OCI-LY3 (cell line): ENCODE data around the gene CAP2.
A peak's percentile ranks its signal among the peaks of the same experiment; 100 is the strongest.

Experiments
- EZH2phosphoT487 ChIP-seq: fragments of 200-600 bp; shearing (Covaris generic); IDR thresholded peaks from 2 replicates; pipeline ENCODE4 v1.6.1; 2018; ENCODE audit warnings: antibody characterized with exemption, mixed run types, low read depth
- TF ChIP-seq, protein P1 (sequence below): fragments of 200-600, 300-600 bp; sonication (generic); IDR thresholded peaks from 2 replicates; pipeline ENCODE4 v1.5.1; 2014; ENCODE audit warnings: antibody characterized with exemption, low read length, low read depth

DNA sequence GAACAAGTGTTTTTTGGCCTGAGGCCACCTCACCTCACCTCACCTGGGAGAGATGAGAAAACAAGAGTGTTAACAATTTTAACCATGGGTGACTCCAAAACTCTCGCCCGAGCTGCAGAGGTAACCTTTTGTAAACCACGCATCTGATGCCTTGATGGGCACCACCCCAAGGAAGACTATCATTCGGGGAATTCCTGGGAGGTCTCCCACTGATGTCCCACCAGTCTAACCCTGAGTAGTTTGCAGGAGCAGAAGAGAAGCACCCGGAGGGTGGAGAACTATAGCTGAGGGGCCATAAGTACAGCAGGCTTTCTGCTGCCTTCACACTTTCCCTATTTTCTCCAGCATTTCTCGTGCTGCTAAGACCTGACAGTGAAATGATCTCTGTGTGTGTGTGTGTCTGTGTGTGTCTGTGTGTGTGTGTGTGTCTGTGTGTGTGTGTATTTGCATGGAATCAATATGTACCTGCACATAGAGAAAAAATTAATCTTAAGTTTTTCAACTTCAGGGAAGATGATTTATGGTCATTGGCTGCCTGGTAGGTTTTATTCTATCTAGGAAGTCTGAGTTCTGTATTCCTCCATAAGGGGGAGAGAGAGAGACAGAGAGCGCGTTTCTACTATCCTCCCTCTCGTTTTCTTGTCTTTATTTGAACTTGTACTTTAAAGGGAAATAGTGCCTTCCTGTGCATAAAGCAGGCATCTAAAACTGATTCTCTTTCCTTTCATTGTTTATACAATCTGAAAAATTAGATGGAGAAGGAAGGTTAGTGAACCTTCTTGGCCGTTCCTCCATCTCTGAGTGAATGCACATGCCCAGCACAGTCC lies 75.8 kb downstream of the CAP2 start:
- TF ChIP-seq, protein P1, sequence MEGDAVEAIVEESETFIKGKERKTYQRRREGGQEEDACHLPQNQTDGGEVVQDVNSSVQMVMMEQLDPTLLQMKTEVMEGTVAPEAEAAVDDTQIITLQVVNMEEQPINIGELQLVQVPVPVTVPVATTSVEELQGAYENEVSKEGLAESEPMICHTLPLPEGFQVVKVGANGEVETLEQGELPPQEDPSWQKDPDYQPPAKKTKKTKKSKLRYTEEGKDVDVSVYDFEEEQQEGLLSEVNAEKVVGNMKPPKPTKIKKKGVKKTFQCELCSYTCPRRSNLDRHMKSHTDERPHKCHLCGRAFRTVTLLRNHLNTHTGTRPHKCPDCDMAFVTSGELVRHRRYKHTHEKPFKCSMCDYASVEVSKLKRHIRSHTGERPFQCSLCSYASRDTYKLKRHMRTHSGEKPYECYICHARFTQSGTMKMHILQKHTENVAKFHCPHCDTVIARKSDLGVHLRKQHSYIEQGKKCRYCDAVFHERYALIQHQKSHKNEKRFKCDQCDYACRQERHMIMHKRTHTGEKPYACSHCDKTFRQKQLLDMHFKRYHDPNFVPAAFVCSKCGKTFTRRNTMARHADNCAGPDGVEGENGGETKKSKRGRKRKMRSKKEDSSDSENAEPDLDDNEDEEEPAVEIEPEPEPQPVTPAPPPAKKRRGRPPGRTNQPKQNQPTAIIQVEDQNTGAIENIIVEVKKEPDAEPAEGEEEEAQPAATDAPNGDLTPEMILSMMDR: peak; percentile 39
- no peak for TF ChIP-seq EZH2phosphoT487
